Measurements from ENCODE around the gene FAM209A.

- TF ChIP-seq ZNF396 (CRISPR knock-in tag; IDR thresholded peaks at IDR 0.05; ENCODE audit: borderline replicate concordance) (no peak), CTCF (IDR thresholded peaks at IDR 0.05) (no peak), NR2C2 (CRISPR knock-in tag; IDR thresholded peaks at IDR 0.05) (no peak), MAX (CRISPR knock-in tag; IDR thresholded peaks at IDR 0.05) (no peak), CREM (CRISPR knock-in tag; IDR thresholded peaks at IDR 0.05) (no peak), RORB (CRISPR knock-in tag; IDR thresholded peaks at IDR 0.05) (no peak)
These were observed 49.4 kb downstream of the FAM209A start for GRCh38 chr20:56573986-56574385.
